ENCODE measurements around the gene NRGN. TPM values are rescaled to one million over a fixed set of nuclear protein-coding genes. Genes with fewer than 3 reads are reported as not detected.

Gene NRGN
- total and polyA plus RNA-seq, 12 donors: 0.89 to 10.9 (median 3.7) TPM; not detected in 2

DNA sequence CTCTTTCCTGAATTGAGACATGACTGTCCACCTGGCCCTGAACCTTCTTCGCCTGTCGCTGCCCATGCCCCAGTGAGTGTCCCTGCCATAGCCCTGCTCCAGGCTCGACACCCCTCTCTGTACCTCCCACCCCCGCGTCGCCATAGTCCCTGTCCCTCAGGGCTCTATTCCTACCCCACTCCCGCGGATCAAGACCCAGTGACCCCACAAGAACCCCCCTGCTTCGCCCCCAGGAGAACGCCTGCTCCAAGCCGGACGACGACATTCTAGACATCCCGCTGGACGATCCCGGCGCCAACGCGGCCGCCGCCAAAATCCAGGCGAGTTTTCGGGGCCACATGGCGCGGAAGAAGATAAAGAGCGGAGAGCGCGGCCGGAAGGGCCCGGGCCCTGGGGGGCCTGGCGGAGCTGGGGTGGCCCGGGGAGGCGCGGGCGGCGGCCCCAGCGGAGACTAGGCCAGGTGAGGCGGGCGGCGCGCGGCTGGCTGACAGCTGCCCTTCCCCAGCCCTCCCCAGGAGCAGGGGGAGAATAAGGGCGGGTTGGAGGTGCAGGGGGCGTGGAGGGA, 5.6 kb downstream of the NRGN start:
- no peak for DNase-seq
- Histone ChIP-seq H3K9me3 (replicated peaks in 1 of 3) (no peaks in the 10 kb centered on the region), H3K27me3 (peaks cover 58% of the 10 kb centered on the region), H3K4me1 (replicated peaks in 1 of 2) (peaks cover 10 to 19% of the 10 kb centered on the region in 2 donors), H3K4me3 (no peak overlapping the region), H3K36me3 (replicated peaks in 1 of 2) (no peaks in the 10 kb centered on the region), H3K27ac (no peak overlapping the region)
- intact Hi-C loops (cut with DNase I): no loop called here
- TF ChIP-seq POLR2A (IDR thresholded peaks at IDR 0.05): no peak
- TF ChIP-seq, protein P1, sequence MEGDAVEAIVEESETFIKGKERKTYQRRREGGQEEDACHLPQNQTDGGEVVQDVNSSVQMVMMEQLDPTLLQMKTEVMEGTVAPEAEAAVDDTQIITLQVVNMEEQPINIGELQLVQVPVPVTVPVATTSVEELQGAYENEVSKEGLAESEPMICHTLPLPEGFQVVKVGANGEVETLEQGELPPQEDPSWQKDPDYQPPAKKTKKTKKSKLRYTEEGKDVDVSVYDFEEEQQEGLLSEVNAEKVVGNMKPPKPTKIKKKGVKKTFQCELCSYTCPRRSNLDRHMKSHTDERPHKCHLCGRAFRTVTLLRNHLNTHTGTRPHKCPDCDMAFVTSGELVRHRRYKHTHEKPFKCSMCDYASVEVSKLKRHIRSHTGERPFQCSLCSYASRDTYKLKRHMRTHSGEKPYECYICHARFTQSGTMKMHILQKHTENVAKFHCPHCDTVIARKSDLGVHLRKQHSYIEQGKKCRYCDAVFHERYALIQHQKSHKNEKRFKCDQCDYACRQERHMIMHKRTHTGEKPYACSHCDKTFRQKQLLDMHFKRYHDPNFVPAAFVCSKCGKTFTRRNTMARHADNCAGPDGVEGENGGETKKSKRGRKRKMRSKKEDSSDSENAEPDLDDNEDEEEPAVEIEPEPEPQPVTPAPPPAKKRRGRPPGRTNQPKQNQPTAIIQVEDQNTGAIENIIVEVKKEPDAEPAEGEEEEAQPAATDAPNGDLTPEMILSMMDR (IDR thresholded peaks at IDR 0.05): no peak
- 25 to 38% (median 35%) methylated on average over 9 to 44 of the region's 44 CpGs for WGBS, 4 donors

- H3K36me3 ChIP-seq (replicated peaks in 1 of 2): no peaks in the 10 kb centered on the region
- intact Hi-C loops (cut with DNase I): no loop called here
- H3K4me3 ChIP-seq: peak overlapping the region in 3 of 4 donors; percentile 21 to 69 (median 58)
- H3K4me1 ChIP-seq (replicated peaks in 1 of 2): peaks cover 9 to 13% of the 10 kb centered on the region in 2 donors
- peaks cover 63% of the 10 kb centered on the region for H3K27me3 ChIP-seq
- no peak overlapping the region for H3K27ac ChIP-seq
- TF ChIP-seq POLR2A (IDR thresholded peaks at IDR 0.05): no peak
- TF ChIP-seq, protein P1 (IDR thresholded peaks at IDR 0.05): no peak
- H3K9me3 ChIP-seq (replicated peaks in 1 of 3): no peaks in the 10 kb centered on the region
- no peak for DNase-seq
- WGBS, 4 donors: 6 to 10% (median 7%) methylated on average over 27 to 41 of the region's 41 CpGs
These were observed 6.3 kb downstream of the NRGN start for GRCh38 chr11:124745835-124746620.

GRCh38 chr11:124746621-124747243, 7.0 kb downstream of the NRGN start:
- no peaks in the 10 kb centered on the region for H3K9me3 ChIP-seq (replicated peaks in 1 of 3)
- no peaks in the 10 kb centered on the region for H3K36me3 ChIP-seq (replicated peaks in 1 of 2)
- peak in 1 of 2 donors; percentile 31 for TF ChIP-seq POLR2A (IDR thresholded peaks at IDR 0.05)
- TF ChIP-seq, protein P1 (IDR thresholded peaks at IDR 0.05): peak in 5 of 6 experiments; percentile 9 to 34 (median 29)
- peak overlapping the region in 1 of 5 donors; percentile 64 for H3K27ac ChIP-seq
- H3K4me1 ChIP-seq (replicated peaks in 1 of 2): peaks cover 9 to 13% of the 10 kb centered on the region in 2 donors
- DNase-seq: peak; percentile 63 to 81 (median 69)
- H3K27me3 ChIP-seq: peaks cover 63% of the 10 kb centered on the region
- H3K4me3 ChIP-seq: peak overlapping the region in 3 of 4 donors; percentile 21 to 69 (median 58)
- intact Hi-C loops (cut with DNase I): no loop called here
- whole genome bisulfite sequencing, 4 donors: 4 to 7% (median 4%) methylated on average over 19 to 37 of the region's 37 CpGs

GRCh38 chr11:124747406-124748099, 7.8 kb downstream of the NRGN start:
- Histone ChIP-seq H3K9me3 (replicated peaks in 1 of 3) (no peaks in the 10 kb centered on the region), H3K27me3 (peaks cover 66% of the 10 kb centered on the region), H3K4me1 (replicated peaks in 1 of 2) (peaks cover 9 to 13% of the 10 kb centered on the region in 2 donors), H3K27ac (peak overlapping the region in 1 of 5 donors; percentile 64), H3K4me3 (peak overlapping the region in 1 of 4 donors; percentile 58), H3K36me3 (replicated peaks in 1 of 2) (no peaks in the 10 kb centered on the region)
- TF ChIP-seq, protein P1 (IDR thresholded peaks at IDR 0.05): no peak
- TF ChIP-seq POLR2A (IDR thresholded peaks at IDR 0.05): no peak
- WGBS, 4 donors: 50 to 53% (median 52%) methylated on average over 10 to 14 of the region's 14 CpGs
- intact Hi-C loops (cut with DNase I): no loop called here
- DNase-seq: no peak
